ENCODE results near the gene RGS8. TPM values are rescaled to one million over a fixed set of nuclear protein-coding genes. Genes with fewer than 3 reads are reported as not detected.

Gene RGS8
- total RNA-seq, 2 donors from 2014 or later, result 1.5 TPM; not detected in 1

GRCh38 chr1:182635871-182636270 lies 48.5 kb downstream of the RGS8 start:
- H3K9me3 ChIP-seq, result no peaks in the 10 kb centered on the region
- WGBS, result 71% methylated on average over 2 of the region's 2 CpGs
- H3K4me3 ChIP-seq, result no peak overlapping the region
- H3K27ac ChIP-seq, result no peak overlapping the region
- H3K36me3 ChIP-seq, result no peaks in the 10 kb centered on the region
- no peaks in the 10 kb centered on the region for H3K27me3 ChIP-seq (replicated peaks; ENCODE audit: insufficient read depth)
- no peaks in the 10 kb centered on the region for H3K4me1 ChIP-seq (replicated peaks)
- intact Hi-C loops (cut with DNase I), result no loop called here
- TF ChIP-seq CTCF (IDR thresholded peaks at IDR 0.05) (no peak), POLR2AphosphoS5 (IDR thresholded peaks at IDR 0.05) (no peak), POLR2A (IDR thresholded peaks at IDR 0.05) (no peak)
- DNase-seq (ENCODE audit: low spot score), result no peak

Other genes starting within 250 kb of the RGS8 start
- gene RGSL1, start 234.4 kb downstream of the RGS8 start, total RNA-seq, result 1 to 10 TPM in 1 of 2 donors, not detected in 1; 1.2 TPM
- 10 to 100 TPM in 1 of 2 donors, 1 to 10 TPM in 1; 7.6 to 10.7 TPM for gene RNASEL, start 95.3 kb downstream of the RGS8 start, total RNA-seq
- 1 to 10 TPM; 1.5 to 1.9 TPM for gene RGS16, start 80.2 kb downstream of the RGS8 start, total RNA-seq
- gene NPL, start 105.2 kb upstream of the RGS8 start, total RNA-seq, result 1 to 10 TPM; 2.2 to 6.8 TPM
- gene DHX9, start 154.8 kb upstream of the RGS8 start, total RNA-seq, result 100 to 1,000 TPM in 1 of 2 donors, 10 to 100 TPM in 1; 97.4 to 103 TPM

Measured in prostate gland (tissue), 2 donors.